HepG2 (cell line): ENCODE results near the gene KBTBD3. TPM values are rescaled to one million over a fixed set of nuclear protein-coding genes. Genes with fewer than 3 reads are reported as not detected.
A peak's percentile ranks its signal among the peaks of the same experiment; 100 is the strongest.

Source experiments
- AHDC1 ChIP-seq: sonication (generic); formaldehyde crosslinking; IDR thresholded peaks from 2 replicates; pipeline ENCODE4 v1.5.1; 2020; ENCODE audit warnings: mild to moderate bottlenecking, missing genetic modification reagents, borderline replicate concordance
- ASH2L ChIP-seq: fragments of 300-600, 200-600 bp; sonication (generic); IDR thresholded peaks from 2 replicates; pipeline ENCODE4 v1.7.0; 2017; ENCODE audit warnings: low read depth, mild to moderate bottlenecking, moderate library complexity, mixed read lengths, low read length; ENCODE audit not compliant: insufficient read length
- BCL6 ChIP-seq: IDR thresholded peaks from 2 replicates; pipeline ENCODE4 v1.6.1; 2016; ENCODE audit warnings: missing genetic modification reagents, missing compliant biosample characterization
- CSRNP2 ChIP-seq: sonication (generic); formaldehyde crosslinking; conservative IDR thresholded peaks from 2 replicates; pipeline ENCODE4 v1.8.0; 2022; ENCODE audit warnings: low read depth, missing genetic modification reagents
- HNRNPH1 ChIP-seq: fragments of 200-400 bp; formaldehyde crosslinking; optimal IDR thresholded peaks from 2 replicates; pipeline ENCODE3; 2017; ENCODE audit warnings: mild to moderate bottlenecking, low read depth, low read length
- MAZ ChIP-seq, 2 experiments: sonication (generic) in 1 of 2; formaldehyde crosslinking in 1 of 2; IDR thresholded peaks; 2 replicates each; pipeline versions ENCODE4 v1.5.0 to v1.6.1; 2012 to 2020; ENCODE audit warnings: low read depth in 2 of 2, mild to moderate bottlenecking in 2 of 2, borderline replicate concordance in 1 of 2, improper control_type of control experiment in 1 of 2, low read length in 1 of 2, missing genetic modification reagents in 1 of 2, moderate library complexity in 1 of 2
- NFKBIZ ChIP-seq: IDR thresholded peaks from 2 replicates; pipeline ENCODE4 v1.6.1; 2018; ENCODE audit warnings: missing genetic modification reagents, missing compliant biosample characterization
- NFYB ChIP-seq: sonication (generic); formaldehyde crosslinking; IDR thresholded peaks from 2 replicates; pipeline ENCODE4 v1.4.0; 2020; ENCODE audit warnings: missing genetic modification reagents
- POLR2G ChIP-seq: fragments of 200-400 bp; formaldehyde crosslinking; IDR thresholded peaks from 2 replicates; pipeline ENCODE4 v1.6.1; 2018; ENCODE audit warnings: mild to moderate bottlenecking, low read depth, low read length, moderate library complexity
- ZNF138 ChIP-seq: sonication (generic); formaldehyde crosslinking; IDR thresholded peaks from 2 replicates; pipeline ENCODE4 v1.5.0; 2020; ENCODE audit warnings: mild to moderate bottlenecking, low read depth, missing genetic modification reagents
- ZNF407 ChIP-seq: sonication (generic); formaldehyde crosslinking; IDR thresholded peaks from one replicate; pipeline ENCODE4 v1.5.1; 2020; ENCODE audit warnings: mild to moderate bottlenecking, missing genetic modification reagents; ENCODE audit errors: not compliant biosample characterization
- ZSCAN20 ChIP-seq: sonication (generic); formaldehyde crosslinking; IDR thresholded peaks from 2 replicates; pipeline ENCODE4 v1.4.0; 2020; ENCODE audit warnings: missing genetic modification reagents, mild to moderate bottlenecking, borderline replicate concordance
- polyA plus RNA-seq, 8 experiments: library from polyadenylated mRNA; depleted of rRNA in 3 of 8; stranded (reverse) in 7 of 8; unstranded in 1 of 8; fragments of >200 nt; fragmentation: Illumina TruSeq in 4 of 8; extraction: Trizol in 4 of 8; gene quantifications; 2 replicates each; pipeline versions ENCODE4 v1.2.1 to v1.2.3, GENCODE V29; 2011 to 2016; ENCODE audit warnings: low read depth in 4 of 8, missing spikeins in 1 of 8, mixed read lengths in 1 of 8; ENCODE audit not compliant: insufficient read depth in 1 of 8
- total RNA-seq, 5 experiments: library from RNA; depleted of rRNA; stranded (reverse); fragments of >200 nt; fragmentation: Illumina TruSeq; extraction: Trizol; gene quantifications; 2 replicates each; pipeline ENCODE4 v1.2.3, GENCODE V29; 2016; ENCODE audit warnings: low read depth in 1 of 5

Gene KBTBD3
- total and polyA plus RNA-seq, 2 of the 13 experiments (the other 11 are each of a cell fraction or from before 2014, with no cell fraction given): 1.8 to 7.4 TPM

- TF ChIP-seq ZSCAN20 (CRISPR knock-in tag) (no peak), POLR2G (peak; percentile 85), AHDC1 (no peak), ZNF407 (CRISPR knock-in tag) (no peak), ASH2L (peak; percentile 56), MAZ (IDR thresholded peaks at IDR 0.05; ENCODE audit: borderline replicate concordance, low read depth, low read length) (no peak), MAZ (CRISPR knock-in tag; IDR thresholded peaks at IDR 0.05; ENCODE audit: low read depth) (peak; percentile 39; the same call in 1 of the 2 replicates), NFKBIZ (0 out of 2 replicates have a peak, but pooled peaks have one; percentile 32), NFYB (CRISPR knock-in tag) (peak; percentile 88), HNRNPH1 (peak; percentile 85), CSRNP2 (CRISPR knock-in tag) (no peak), BCL6 (CRISPR knock-in tag) (0 out of 2 replicates have a peak, but pooled peaks have one; percentile 11), ZNF138 (no peak)
Measured at GRCh38 chr11:106076919-106077608, at the start of gene KBTBD3 (continued).
